HG02938 (cell line): ENCODE results near the gene MB21D2.
"Not testable (repeated sequence)": the region's sequence is repeated elsewhere in the genome, so short reads cannot be mapped to it uniquely, and the experiment has no call there.

ENCODE experiments used
- ATAC-seq: cut with Tn5 transposase; IDR thresholded peaks from one replicate; pipeline ENCODE4 v1.9.1; 2021; ENCODE audit warnings: mild to moderate bottlenecking, moderate library complexity; ENCODE audit not compliant: unreplicated experiment

MB21D2 gene

GRCh38 chr3:192817053-192817452 is 100.6 kb downstream of the MB21D2 start:
- no peak for ATAC-seq

DNA sequence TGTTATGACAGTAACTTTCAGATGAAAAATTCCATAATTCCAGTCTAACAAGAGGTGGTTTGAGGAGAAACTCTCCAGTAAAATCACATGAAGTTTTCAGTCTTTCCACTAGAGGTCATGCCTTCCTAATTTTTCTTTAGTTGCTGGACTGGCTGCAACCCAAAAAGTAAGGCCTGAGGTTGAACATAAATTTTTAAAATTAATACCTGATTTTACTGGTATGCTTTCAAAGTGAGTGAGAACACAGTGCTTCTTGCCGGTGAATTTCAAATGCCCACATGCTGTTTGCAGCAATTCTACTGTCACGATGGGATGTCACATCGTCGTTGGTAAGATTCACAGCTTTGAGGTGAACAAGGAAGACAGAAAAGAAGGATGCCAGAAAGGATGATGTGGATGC is 101.3 kb downstream of the MB21D2 start:
- ATAC-seq, result no peak

GRCh38 chr3:192812743-192813383 is 104.8 kb downstream of the MB21D2 start:
- no peak for ATAC-seq

GRCh38 chr3:192805711-192806110 is 111.9 kb downstream of the MB21D2 start:
- ATAC-seq, result no peak

GRCh38 chr3:192804502-192804901 is 113.2 kb downstream of the MB21D2 start:
- ATAC-seq, result no peak

GRCh38 chr3:192802957-192803899 is 114.4 kb downstream of the MB21D2 start:
- ATAC-seq, result peak; percentile 66

DNA sequence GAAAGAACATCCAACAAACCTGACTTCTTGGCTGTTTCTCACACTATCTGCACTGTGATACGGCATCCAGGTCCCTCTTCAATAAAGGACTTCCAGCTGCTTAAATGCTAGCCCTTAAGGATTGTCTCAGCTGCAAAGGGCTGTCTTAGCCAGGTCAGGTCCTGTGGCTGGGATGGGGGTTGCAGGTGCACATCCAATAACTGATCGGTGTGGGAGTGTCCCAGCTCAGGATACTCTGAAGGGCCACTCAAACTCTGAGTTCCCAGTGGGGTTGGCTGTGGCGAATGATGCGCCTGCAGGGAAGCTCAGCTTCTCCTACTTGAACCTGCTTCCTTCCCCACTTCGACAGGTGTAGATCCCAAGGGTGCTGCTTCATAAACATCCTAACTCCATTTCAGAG is 115.7 kb downstream of the MB21D2 start:
- ATAC-seq, result no peak

DNA sequence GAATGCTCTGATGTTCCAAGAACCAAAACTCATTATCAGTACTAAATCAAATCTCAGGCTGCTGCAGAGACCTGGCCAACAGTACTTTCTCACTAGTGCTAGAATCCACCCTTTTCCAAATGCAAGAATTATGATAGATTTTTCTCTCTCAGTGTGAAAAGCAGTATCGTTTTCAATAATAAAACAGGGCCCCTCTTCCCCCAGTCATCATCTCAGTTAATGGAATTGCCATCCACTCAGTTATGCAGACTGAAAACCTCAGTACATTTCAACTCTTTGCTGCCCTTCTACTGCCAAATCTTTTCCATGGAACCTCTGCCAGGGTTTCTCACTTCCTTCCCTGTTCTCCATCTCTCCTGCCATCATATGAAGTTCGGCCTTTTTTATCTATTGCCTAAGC is 117.9 kb downstream of the MB21D2 start:
- no peak for ATAC-seq

DNA sequence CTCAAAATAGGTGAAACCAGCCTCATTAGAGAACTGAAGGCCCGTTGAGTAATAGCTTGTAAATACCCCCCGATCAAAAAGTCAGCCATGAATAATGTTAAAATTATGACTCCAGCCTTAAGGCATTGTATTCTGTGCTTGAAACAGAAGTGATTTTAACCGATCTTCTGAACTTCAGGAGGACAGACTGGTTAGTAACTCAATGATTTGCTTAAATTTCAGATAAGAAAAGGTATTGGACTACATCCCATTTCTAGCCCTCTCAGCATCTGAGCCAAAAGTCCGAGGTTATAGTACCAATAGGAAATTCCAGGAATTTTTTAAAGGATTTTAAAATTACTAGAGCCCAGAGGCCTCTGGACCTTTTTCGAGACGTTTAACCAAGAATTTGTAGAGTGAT is 122.6 kb downstream of the MB21D2 start:
- no peak for ATAC-seq

DNA sequence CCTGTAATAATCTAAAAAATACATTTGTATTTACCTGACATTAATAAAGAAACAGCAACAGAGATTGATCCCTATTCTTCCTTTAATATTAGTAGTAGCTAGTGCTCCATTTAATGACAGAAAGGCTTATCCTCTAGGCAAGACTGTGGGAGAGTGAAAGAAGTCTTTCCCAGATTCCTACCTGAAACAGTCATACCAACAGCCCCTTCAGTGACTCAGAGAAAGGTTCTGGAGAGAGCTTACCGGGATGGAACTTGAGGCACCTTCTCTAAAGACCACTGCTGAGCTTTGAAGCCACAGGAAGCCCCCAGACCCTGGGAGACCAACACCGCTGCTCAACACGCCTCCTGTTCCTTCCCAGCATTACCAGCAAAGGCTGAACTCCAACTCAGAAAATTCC is 123.4 kb downstream of the MB21D2 start:
- no peak for ATAC-seq

- not testable (repeated sequence) for ATAC-seq
These were observed 128.7 kb downstream of the MB21D2 start for GRCh38 chr3:192788816-192789515.

GRCh38 chr3:192778508-192778907 is 139.1 kb downstream of the MB21D2 start:
- ATAC-seq, result no peak

DNA sequence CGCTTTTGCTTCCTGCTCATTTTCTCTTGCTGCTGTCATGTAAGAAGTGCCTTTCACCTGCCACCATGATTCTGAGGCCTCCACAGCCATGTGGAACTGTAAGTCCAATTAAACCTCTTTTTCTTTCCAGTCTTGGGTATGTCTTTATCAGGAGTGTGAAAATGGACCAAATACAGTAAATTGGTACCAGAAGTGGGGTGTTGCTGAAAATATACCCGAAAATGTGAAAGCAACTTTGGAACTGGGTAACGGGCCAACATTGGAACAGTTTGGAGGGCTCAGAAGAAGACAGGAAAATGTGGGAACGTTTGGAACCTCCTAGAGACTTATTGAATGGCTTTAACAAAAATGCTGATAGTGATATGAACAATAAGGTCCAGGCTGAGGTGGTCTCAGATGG is 143.3 kb downstream of the MB21D2 start:
- not testable (repeated sequence) for ATAC-seq

DNA sequence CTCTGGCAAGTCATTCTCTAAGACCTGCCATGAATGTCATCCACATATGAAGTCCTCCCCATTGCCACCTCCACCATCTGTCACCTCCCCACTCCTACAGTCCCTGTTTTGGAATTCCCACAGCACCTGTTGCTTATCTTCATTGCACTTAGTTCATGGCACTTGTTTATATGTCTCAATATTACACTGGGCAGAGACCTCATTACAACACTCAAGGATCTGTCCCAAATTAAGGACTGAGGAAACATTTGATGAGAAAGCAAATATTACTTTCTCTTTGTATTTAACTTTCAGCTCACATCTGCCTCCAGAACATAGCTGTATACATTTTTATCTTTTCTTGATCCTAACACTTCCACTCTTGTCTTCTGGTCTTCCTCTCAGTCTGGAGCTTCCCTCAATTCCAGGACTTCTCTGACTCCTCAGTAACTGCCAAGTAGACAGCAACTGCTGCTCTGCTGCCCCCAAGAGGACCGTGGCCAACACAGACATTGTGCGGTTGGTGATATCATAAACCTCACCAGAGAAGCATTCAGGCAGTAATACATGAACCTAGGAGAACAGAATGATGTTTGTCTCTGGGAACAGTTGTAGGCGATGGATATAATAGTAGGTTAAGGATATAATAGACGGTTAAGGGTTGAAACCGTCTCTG is 145.3 kb downstream of the MB21D2 start:
- ATAC-seq, result no peak

DNA sequence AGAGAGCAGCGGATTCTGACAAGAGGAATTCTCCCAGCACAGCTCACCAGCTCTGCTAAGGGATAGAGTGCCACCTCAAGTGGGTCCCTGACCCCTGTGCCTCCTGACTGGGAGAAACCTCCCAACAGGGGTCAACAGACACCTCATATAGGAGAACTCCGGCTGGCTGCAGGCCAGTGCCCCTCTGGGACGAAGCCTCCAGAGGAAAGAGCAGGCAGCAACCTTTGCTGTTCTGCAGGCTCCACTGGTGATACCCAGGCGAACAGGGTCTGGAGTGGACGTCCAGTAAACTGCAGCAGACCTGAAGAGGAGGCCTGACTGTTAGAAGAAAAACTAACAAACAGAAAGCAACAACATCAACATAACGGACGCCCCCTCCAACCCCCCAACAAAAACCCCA is 159.0 kb downstream of the MB21D2 start:
- no peak for ATAC-seq

DNA sequence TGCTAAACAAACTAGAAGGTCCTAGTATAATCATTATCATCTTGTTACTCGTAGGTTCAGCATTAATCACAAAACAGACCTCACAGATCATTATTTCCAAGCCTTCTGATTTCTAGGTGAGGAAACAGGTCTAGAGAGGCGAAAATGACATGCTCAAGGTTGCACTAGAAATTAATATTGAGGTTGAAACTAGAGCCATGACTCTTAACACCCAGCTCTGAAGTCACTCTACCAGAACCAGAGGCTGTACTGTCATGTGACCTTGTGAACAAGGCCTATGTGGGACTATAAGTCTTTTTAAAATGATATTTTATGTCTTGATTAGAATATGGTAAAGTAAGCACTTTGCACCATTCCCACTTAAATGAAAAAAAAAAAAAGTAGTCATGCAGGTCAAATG is 166.5 kb downstream of the MB21D2 start:
- ATAC-seq, result no peak

GRCh38 chr3:192750201-192750600 is 167.5 kb downstream of the MB21D2 start:
- ATAC-seq, result no peak

- no peak for ATAC-seq
These were observed 169.9 kb downstream of the MB21D2 start for GRCh38 chr3:192747746-192748145.

GRCh38 chr3:192747145-192747544 is 170.5 kb downstream of the MB21D2 start:
- ATAC-seq, result no peak
